Measurements from ENCODE around the gene GSTM3.

The GSTM3 gene

DNA sequence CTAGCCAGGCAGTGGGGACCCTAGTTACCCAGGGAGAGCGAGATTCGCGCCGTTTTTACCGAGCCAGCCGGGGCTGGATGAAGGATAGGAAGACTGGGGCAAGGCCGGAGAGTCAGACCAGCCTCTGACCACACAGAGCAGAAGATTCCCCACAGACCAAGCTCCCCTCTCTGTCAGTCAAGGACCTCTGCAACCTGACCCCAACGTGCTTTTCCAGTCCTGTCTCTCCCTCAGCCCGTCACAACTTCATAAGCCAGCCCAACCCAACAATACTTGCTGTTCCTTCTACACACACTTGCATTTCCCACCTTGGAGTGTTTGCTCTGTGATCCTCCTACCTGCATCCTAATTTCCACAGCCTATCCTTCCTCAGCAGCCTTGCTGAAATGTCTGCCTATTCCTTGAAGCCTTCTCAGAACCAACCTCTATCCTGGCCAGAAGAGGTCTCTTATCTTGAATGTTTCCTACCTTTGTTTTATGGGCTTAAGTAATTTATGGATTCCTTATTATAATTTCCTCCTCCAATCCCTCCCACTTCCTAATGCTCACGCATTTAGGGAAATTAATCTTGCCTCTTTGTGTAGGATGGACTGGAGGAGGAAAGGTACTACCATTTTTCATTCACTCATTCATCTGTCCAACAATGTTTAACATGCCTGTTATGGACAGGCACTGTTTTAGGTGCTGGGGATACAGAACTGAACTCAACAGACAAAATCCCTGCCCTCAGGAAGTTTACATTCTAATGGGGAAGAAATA lies at the start of gene GSTM3:
GSTM3 (minus strand) TSS at position 424 of the 759 bp plus-strand sequence. CDS start 751 bp downstream, outside the sequence.
- DNase-seq = peak; percentile 65

GRCh38 chr1:109790329-109790728 lies 49.5 kb upstream of the GSTM3 start:
- no peak for DNase-seq

- DNase-seq = no peak
Measured at GRCh38 chr1:109789551-109790180, 48.8 kb upstream of the GSTM3 start.

- DNase-seq = no peak
Measured at GRCh38 chr1:109788695-109789521, 48.1 kb upstream of the GSTM3 start.

- no peak for DNase-seq
Measured at GRCh38 chr1:109787845-109788601, 47.2 kb upstream of the GSTM3 start.

DNA sequence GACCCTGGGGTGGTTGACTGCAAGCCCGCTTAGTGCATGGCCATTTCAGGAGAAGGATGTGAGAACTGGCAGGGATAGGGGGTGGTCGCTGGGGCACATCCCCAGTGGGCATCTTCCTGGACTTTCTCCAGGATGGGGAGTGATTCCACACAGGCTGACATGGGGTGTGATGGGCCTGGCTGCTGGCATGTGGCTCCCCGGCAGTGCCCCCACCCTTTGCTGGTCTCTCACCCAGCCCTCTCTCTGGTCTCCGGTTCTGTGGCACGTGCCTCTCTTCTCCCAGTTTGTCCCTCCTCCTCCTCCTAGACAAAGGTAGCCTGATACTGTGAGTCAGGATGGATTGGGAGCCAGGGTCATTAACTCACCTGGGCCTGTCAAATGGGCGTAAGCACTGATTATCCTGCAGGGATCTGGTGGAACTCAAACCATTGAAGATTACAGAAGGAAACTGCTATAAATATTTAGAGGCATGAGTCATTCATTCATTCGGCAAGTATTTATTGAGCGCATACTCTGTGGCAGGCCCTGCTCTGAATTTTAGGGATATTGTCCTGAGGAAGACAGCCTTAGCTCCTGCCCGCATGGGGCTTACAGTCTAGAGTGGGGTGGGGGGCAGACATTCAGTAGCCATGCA lies 46.5 kb upstream of the GSTM3 start:
- no peak for DNase-seq

GRCh38 chr1:109786531-109787021 lies 45.7 kb upstream of the GSTM3 start:
- DNase-seq = no peak

DNA sequence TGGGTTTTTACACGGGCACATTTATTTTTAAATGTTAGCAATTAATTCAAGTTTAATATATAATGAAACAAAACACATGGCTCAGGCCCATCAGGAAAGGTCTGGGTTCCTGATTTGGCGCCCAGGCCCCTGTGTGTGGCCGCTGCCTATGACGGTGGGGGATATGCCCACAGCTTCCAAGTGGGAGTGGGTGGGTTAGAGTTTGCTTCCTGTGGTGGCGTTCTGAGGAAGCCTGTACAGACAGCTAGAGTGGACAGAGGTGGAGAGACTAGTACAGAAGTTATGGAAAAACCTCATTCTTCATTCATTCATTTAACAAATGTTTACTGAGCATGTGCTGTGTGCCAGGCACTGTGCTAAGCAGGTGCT lies 45.3 kb upstream of the GSTM3 start:
- no peak for DNase-seq

DNA sequence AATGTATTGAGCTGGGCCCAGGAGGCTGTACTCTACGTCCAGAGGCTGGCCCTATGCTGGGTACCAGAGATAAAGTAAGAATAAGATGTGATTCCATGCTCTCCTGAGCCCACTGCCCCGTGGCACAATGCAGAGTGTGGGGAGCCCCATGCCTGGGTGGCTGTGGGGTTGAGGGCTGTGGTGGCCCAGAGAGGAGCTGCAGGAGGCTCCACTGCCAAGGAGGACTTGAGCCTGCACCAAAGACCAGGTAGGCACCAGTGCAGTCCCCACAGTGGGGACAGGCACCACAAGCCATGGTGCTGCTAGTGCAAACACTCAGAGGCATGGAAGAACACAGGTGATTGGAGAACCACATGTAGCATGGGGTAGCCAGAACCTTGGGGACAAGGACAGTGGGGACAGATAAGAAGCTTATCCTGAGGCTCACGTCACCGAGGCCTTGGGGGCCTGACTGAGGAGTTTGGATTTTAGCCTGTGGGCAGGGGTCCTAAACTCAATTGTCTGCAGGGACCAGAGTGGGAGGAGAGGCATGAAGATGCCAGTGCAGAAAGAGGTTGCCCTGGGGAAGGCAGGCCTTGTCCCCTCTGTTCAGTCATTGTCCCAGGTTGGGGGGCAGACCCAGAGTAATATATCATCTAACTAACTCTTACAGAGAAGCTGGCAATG lies 44.7 kb upstream of the GSTM3 start:
- DNase-seq = no peak

GRCh38 chr1:109784551-109785252 lies 43.9 kb upstream of the GSTM3 start:
- no peak for DNase-seq

DNA sequence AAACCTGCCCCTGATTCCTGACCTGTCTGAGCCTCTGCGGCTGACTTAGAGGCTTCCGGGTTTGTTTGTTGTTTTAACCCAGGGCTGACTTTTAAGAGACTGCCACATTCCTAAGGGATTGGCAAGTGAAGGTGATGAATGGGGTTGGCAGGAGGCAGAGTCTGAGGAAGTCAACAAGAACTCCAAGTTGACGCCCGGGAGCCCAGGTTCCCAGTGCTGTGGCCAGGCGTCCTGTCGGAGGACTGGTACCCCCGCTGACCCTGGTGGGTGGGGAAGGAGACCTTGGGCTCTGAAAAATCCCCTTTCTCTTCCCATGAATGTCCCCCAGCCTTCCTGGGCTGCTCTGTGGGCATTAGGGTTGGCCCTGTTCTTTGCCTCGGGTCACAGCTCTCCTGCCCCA lies 42.6 kb upstream of the GSTM3 start:
- DNase-seq = no peak

GRCh38 chr1:109782927-109783326 lies 42.1 kb upstream of the GSTM3 start:
- no peak for DNase-seq

DNA sequence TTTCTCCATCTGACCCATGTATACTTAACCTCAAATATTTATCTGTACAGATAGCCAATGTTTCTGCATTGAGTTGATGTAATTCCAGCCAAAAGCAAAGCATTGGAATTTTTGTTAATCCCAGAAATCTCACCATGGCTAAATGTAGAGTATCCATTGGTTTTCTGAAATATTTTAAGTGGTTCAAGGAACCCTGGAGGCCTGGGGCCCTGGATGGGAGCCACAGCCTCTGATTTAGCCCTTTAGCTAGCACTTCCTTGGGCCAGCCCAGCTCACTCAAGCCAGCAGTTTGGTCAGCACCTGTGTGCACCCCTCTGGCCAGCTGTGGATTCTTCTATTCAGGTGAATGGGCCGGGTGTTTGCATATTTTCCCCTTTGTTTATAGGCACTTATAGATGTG lies 41.7 kb upstream of the GSTM3 start:
- no peak for DNase-seq

DNA sequence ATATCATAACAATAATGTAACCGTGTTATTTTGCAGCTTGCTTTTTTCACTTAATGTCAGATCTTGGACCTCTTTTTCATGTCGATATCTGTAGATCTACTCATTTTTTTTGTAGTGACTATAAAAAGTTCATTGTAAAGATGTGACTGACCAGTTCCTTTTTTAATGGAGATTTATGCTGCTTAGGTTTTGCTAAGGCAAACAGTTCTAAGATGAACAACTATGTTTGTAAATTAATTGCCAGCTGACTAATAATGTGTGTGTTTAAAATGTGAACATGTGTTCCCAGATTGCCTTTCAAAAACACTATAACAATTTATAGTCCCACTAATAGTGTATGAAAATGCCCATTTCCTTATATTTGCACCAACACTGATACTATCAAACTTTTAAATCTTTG lies 41.0 kb upstream of the GSTM3 start:
- no peak for DNase-seq

GRCh38 chr1:109780982-109781381 lies 40.1 kb upstream of the GSTM3 start:
- no peak for DNase-seq

DNA sequence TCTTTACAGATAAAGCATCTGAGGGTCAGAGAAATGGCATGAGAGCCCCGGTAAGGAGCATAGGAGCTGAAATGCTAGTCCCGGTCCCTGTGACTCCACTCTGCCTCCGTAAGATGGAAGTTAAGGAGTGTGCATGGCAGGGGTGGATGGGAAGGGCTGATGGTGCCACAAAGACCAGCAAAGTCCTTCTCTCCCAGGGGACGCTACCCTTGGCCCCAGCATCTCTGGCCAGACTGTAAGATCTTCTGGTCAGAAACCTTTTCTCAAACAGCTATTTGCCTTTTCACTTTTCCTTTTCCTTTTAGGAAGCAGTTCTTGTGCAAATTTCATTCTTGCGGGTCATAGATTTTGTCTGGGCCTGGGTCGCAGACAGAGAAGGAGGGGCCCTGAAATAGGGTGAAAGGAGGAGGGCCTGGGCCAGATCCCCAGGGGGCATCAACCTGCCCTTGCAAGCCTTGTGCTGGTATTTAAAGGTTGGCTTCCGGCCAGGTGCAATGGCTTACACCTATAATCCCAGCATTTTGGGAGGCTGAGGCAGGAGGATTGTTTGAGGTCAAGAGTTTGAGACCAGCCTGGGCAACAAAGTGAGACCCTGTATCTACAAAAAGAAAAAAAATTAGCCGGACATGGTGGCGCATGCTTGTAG lies 37.3 kb upstream of the GSTM3 start:
- DNase-seq = no peak

- DNase-seq = no peak
Measured at GRCh38 chr1:109777436-109777835, 36.6 kb upstream of the GSTM3 start.

GRCh38 chr1:109776911-109777310 lies 36.1 kb upstream of the GSTM3 start:
- DNase-seq = peak; percentile 74

DNA sequence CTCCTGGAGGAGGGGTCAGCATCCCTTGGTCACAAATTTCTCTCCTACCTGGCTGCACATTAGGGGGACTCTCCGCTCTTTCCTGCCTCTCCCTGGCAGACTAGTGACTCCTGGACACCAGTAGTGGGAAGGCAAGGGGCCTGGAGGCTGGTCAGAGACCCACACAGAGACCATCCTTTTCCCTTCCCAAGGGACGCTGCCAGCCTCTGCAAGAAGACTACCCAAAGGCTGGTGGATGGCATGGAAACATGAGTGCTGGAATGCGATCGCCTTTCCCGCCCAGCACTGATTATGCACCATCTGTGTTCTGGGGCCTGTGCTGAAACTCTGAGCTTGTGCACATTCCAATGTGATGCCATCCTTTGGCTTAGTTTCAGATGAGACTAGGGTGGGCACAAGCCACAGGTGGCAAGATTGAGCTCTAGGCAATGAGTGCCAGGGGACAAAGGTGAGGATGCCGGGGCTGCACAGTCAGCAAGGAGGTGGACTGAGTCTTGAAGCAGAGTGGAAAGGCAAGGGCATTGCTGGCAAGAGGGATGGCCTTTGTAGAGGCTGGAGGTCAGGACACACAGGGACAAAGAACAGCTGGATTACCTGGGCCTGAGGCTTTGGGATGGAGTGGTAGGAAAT lies 35.5 kb upstream of the GSTM3 start:
- no peak for DNase-seq

DNA sequence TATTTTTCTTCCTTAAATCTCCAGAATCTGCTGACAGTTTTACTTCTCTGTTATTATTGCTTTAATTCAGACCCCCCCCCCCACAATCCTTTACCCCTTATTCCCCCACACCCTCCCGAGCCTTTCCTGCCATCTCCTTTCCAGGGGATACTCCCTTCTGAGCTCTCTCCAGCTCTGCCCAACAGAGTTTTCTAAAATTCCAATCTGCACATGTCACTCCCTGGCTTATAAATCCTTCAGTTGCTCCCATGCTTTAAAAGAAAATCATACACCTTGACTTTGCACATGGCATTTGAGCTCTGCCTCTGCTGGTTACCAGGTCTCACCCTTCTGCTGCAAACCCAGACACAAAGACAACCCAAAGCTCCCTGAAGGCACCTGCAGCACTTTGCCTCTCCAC lies 34.6 kb upstream of the GSTM3 start:
- DNase-seq = no peak

Measured in NCI-H1092 treated with DMSO at 0.1 percent for 48 hours (cell line).